Neuronal stem cell (in vitro differentiated cells): ENCODE measurements around the gene CMIP.

Experiments used
- DNase-seq: peaks from one replicate; pipeline ENCODE4 v3.0.0-alpha.2; 2013; ENCODE audit warnings: low spot score
- H2AFZ ChIP-seq: one replicate; pipeline ENCODE4 v1.6.1; 2013; ENCODE audit warnings: mild to moderate bottlenecking, low read length, inconsistent platforms
- H2AK5ac ChIP-seq: 2 replicates; pipeline ENCODE4 v1.6.1; 2013; ENCODE audit warnings: low read depth, mild to moderate bottlenecking, inconsistent platforms, low read length, moderate library complexity, mixed read lengths
- H2BK120ac ChIP-seq: 2 replicates; pipeline ENCODE4 v1.6.1; 2013; ENCODE audit warnings: low read depth, mild to moderate bottlenecking, inconsistent platforms, low read length, moderate library complexity, mixed read lengths
- H2BK12ac ChIP-seq: one replicate; pipeline ENCODE4 v1.6.1; 2013; ENCODE audit warnings: low read length, inconsistent platforms
- H2BK15ac ChIP-seq: 2 replicates; pipeline ENCODE4 v1.6.1; 2013; ENCODE audit warnings: mild to moderate bottlenecking, low read length, inconsistent platforms, mixed read lengths
- H2BK5ac ChIP-seq: one replicate; pipeline ENCODE4 v1.6.1; 2013; ENCODE audit warnings: inconsistent platforms, mild to moderate bottlenecking, low read length, moderate library complexity
- H3K14ac ChIP-seq: one replicate; pipeline ENCODE4 v1.6.1; 2013; ENCODE audit warnings: low read length, inconsistent platforms
- H3K18ac ChIP-seq: 2 replicates; pipeline ENCODE4 v1.6.1; 2013; ENCODE audit warnings: low read length, inconsistent platforms
- H3K23ac ChIP-seq: 2 replicates; pipeline ENCODE4 v1.6.1; 2013; ENCODE audit warnings: low read depth, mild to moderate bottlenecking, mixed read lengths, low read length, inconsistent platforms; ENCODE audit not compliant: poor library complexity
- H3K27ac ChIP-seq: replicated peaks from 3 replicates; pipeline ENCODE4 v1.5.1; 2013; ENCODE audit warnings: low read length, inconsistent platforms
- H3K27me3 ChIP-seq, 3 experiments: 2 replicates each; pipeline ENCODE4 v1.6.1; 2013; ENCODE audit warnings: low read length in 3 of 3, mild to moderate bottlenecking in 2 of 3, inconsistent platforms in 1 of 3, low read depth in 1 of 3, mixed read lengths in 1 of 3, moderate library complexity in 1 of 3; ENCODE audit not compliant: control insufficient read depth in 3 of 3, insufficient read depth in 3 of 3
- H3K36me3 ChIP-seq, 2 donors: replicated peaks in 1 of 2; 2 replicates each; pipeline ENCODE4 v1.6.1; 2013; ENCODE audit warnings: low read length in 2 of 2; ENCODE audit not compliant: control insufficient read depth in 2 of 2, insufficient read depth in 2 of 2
- H3K4ac ChIP-seq: 2 replicates; pipeline ENCODE4 v1.6.1; 2013; ENCODE audit warnings: inconsistent platforms, mild to moderate bottlenecking, low read length, moderate library complexity
- H3K4me1 ChIP-seq, 2 donors: 1 replicate in 1 of 2; 2 replicates in 1 of 2; pipeline ENCODE4 v1.6.1; 2013; ENCODE audit warnings: low read length in 2 of 2, low read depth in 1 of 2; ENCODE audit not compliant: control insufficient read depth in 2 of 2, insufficient read depth in 1 of 2
- H3K4me2 ChIP-seq: one replicate; pipeline ENCODE4 v1.6.1; 2013; ENCODE audit warnings: mild to moderate bottlenecking, low read length, inconsistent platforms; ENCODE audit not compliant: insufficient read depth, poor library complexity, severe bottlenecking
- H3K4me3 ChIP-seq, 2 donors: 2 replicates each; pipeline ENCODE4 v1.5.1; 2013; ENCODE audit warnings: low read length in 2 of 2, mild to moderate bottlenecking in 2 of 2, inconsistent platforms in 1 of 2, moderate library complexity in 1 of 2
- H3K79me1 ChIP-seq: one replicate; pipeline ENCODE4 v1.6.1; 2013; ENCODE audit warnings: low read depth, mild to moderate bottlenecking, inconsistent platforms, low read length, moderate library complexity
- H3K9ac ChIP-seq: one replicate; pipeline ENCODE4 v1.6.1; 2013; ENCODE audit warnings: mild to moderate bottlenecking, low read depth, low read length, inconsistent platforms; ENCODE audit not compliant: poor library complexity
- H3K9me3 ChIP-seq, 2 donors: replicated peaks in 1 of 2; 2 replicates each; pipeline versions ENCODE3 to v1.6.1; 2013; ENCODE audit warnings: low read length in 2 of 2, mild to moderate bottlenecking in 2 of 2, inconsistent platforms in 1 of 2, low read depth in 1 of 2, mixed read lengths in 1 of 2, moderate library complexity in 1 of 2; ENCODE audit not compliant: control insufficient read depth in 2 of 2, insufficient read depth in 1 of 2
- H4K8ac ChIP-seq: one replicate; pipeline ENCODE4 v1.6.1; 2013; ENCODE audit warnings: low read depth, mild to moderate bottlenecking, inconsistent platforms, low read length, moderate library complexity
- H4K91ac ChIP-seq: one replicate; pipeline ENCODE4 v1.6.1; 2013; ENCODE audit warnings: low read length, low read depth, mild to moderate bottlenecking, inconsistent platforms; ENCODE audit not compliant: poor library complexity
- WGBS, 2 donors: extraction: QIAGEN DNeasy Blood & Tissue Kit; methylation state at CpG; one replicate each; pipeline ENCODE4 v1.1.7; 2013; ENCODE audit warnings: missing lambda C conversion rate in 2 of 2, mixed read lengths in 1 of 2; ENCODE audit not compliant: insufficient read length in 2 of 2, insufficient replicate concordance in 1 of 2; ENCODE audit errors: extremely low coverage in 2 of 2; 5-methylcytosine and 5-hydroxymethylcytosine counted together

The CMIP gene

GRCh38 chr16:81466356-81466980 is 21.9 kb downstream of the CMIP start:
- Histone ChIP-seq H3K18ac (no peak overlapping the region), H3K4ac (no peak overlapping the region), H2BK12ac (no peak overlapping the region), H4K8ac (no peak overlapping the region), H3K23ac (no peak overlapping the region), H2BK15ac (no peak overlapping the region), H2BK5ac (no peak overlapping the region), H3K9ac (no peak overlapping the region), H3K36me3 (peaks cover 8 to 16% of the 10 kb centered on the region in 2 donors), H2BK120ac (no peak overlapping the region), H3K9me3 (peaks cover 0 to 2% of the 10 kb centered on the region in 2 donors), H3K4me2 (no peak overlapping the region), H3K4me3 (no peak overlapping the region), H2AFZ (no peak overlapping the region), H4K91ac (no peak overlapping the region), H2AK5ac (no peak overlapping the region), H3K14ac (no peak overlapping the region), H3K79me1 (peaks cover 11% of the 10 kb centered on the region), H3K27me3 (no peaks in the 10 kb centered on the region), H3K27ac (no peak overlapping the region), H3K4me1 (peaks cover 9 to 13% of the 10 kb centered on the region in 2 donors)
- DNase-seq: no peak
- no CpG with 5 or more reads among the region's 7 CpGs for WGBS, 2 donors

GRCh38 chr16:81467072-81467471 is 22.5 kb downstream of the CMIP start:
- no peak overlapping the region for H4K91ac ChIP-seq
- H2BK120ac ChIP-seq: no peak overlapping the region
- H3K4me1 ChIP-seq: peaks cover 9 to 13% of the 10 kb centered on the region in 2 donors
- H3K4me2 ChIP-seq: no peak overlapping the region
- H3K9ac ChIP-seq: no peak overlapping the region
- H3K36me3 ChIP-seq: peaks cover 8 to 19% of the 10 kb centered on the region in 2 donors
- H3K27ac ChIP-seq: no peak overlapping the region
- H2BK12ac ChIP-seq: no peak overlapping the region
- peaks cover 11% of the 10 kb centered on the region for H3K79me1 ChIP-seq
- H2BK5ac ChIP-seq: no peak overlapping the region
- H3K14ac ChIP-seq: no peak overlapping the region
- no peak overlapping the region for H4K8ac ChIP-seq
- H3K23ac ChIP-seq: no peak overlapping the region
- H2BK15ac ChIP-seq: no peak overlapping the region
- no peak overlapping the region for H3K4me3 ChIP-seq
- no peak overlapping the region for H2AK5ac ChIP-seq
- WGBS, 2 donors: no CpG with 5 or more reads among the region's 11 CpGs
- H3K4ac ChIP-seq: no peak overlapping the region
- H2AFZ ChIP-seq: no peak overlapping the region
- peaks cover 0 to 2% of the 10 kb centered on the region in 2 donors for H3K9me3 ChIP-seq
- peak overlapping the region; percentile 38 for H3K18ac ChIP-seq
- DNase-seq: no peak
- no peaks in the 10 kb centered on the region for H3K27me3 ChIP-seq

GRCh38 chr16:81467815-81468214 is 23.2 kb downstream of the CMIP start:
- Histone ChIP-seq H2AK5ac (no peak overlapping the region), H3K27me3 (no peaks in the 10 kb centered on the region), H3K9ac (no peak overlapping the region), H3K27ac (no peak overlapping the region), H3K14ac (no peak overlapping the region), H2BK120ac (no peak overlapping the region), H3K4me2 (no peak overlapping the region), H2AFZ (no peak overlapping the region), H4K8ac (no peak overlapping the region), H3K23ac (no peak overlapping the region), H3K36me3 (peaks cover 8 to 19% of the 10 kb centered on the region in 2 donors), H3K4me3 (no peak overlapping the region), H3K4ac (no peak overlapping the region), H3K79me1 (peaks cover 12% of the 10 kb centered on the region), H2BK5ac (no peak overlapping the region), H4K91ac (no peak overlapping the region), H3K18ac (no peak overlapping the region), H2BK15ac (no peak overlapping the region), H3K9me3 (peaks cover 0 to 2% of the 10 kb centered on the region in 2 donors), H2BK12ac (no peak overlapping the region), H3K4me1 (peaks cover 12 to 14% of the 10 kb centered on the region in 2 donors)
- WGBS, 2 donors: no CpG with 5 or more reads among the region's 8 CpGs
- DNase-seq: no peak

- H3K36me3 ChIP-seq: peaks cover 8 to 19% of the 10 kb centered on the region in 2 donors
- no peak overlapping the region for H3K27ac ChIP-seq
Measured at GRCh38 chr16:81468269-81468902, 23.8 kb downstream of the CMIP start.

More at GRCh38 chr16:81468269-81468902, 23.8 kb downstream of the CMIP start:
- Histone ChIP-seq H3K9ac (no peak overlapping the region), H2BK15ac (no peak overlapping the region), H3K27me3 (no peaks in the 10 kb centered on the region), H3K23ac (no peak overlapping the region), H3K79me1 (peaks cover 13% of the 10 kb centered on the region), H3K4ac (no peak overlapping the region), H3K4me2 (no peak overlapping the region), H4K8ac (no peak overlapping the region), H2BK120ac (no peak overlapping the region), H2AK5ac (no peak overlapping the region), H4K91ac (no peak overlapping the region), H3K14ac (no peak overlapping the region), H2BK5ac (no peak overlapping the region), H2AFZ (no peak overlapping the region), H2BK12ac (no peak overlapping the region), H3K4me1 (peaks cover 12 to 17% of the 10 kb centered on the region in 2 donors), H3K4me3 (peak overlapping the region in 1 of 2 donors; percentile 45), H3K9me3 (peaks cover 0 to 2% of the 10 kb centered on the region in 2 donors), H3K18ac (no peak overlapping the region)
- no CpG with 5 or more reads among the region's 19 CpGs for WGBS, 2 donors
- no peak for DNase-seq
